MM.1S (cell line): ENCODE results near the gene CELF5.

Experiments used
- CTCF ChIP-seq: fragments of 300-600 bp; sonication (generic); IDR thresholded peaks from 2 replicates; pipeline ENCODE4 v1.5.1; 2016; ENCODE audit warnings: antibody characterized with exemption, low read length, mixed read lengths
- EZH2 ChIP-seq: fragments of 300-600 bp; sonication (generic); optimal IDR thresholded peaks from 2 replicates; pipeline ENCODE3; 2017; ENCODE audit warnings: low read depth, mild to moderate bottlenecking, antibody characterized with exemption, low read length, mixed read lengths
- EZH2phosphoT487 ChIP-seq: fragments of 300-600 bp; sonication (generic); IDR thresholded peaks from 2 replicates; pipeline ENCODE4 v1.6.1; 2018; ENCODE audit warnings: antibody characterized with exemption, low read length

- TF ChIP-seq CTCF = no peak
- TF ChIP-seq EZH2phosphoT487 = no peak
- TF ChIP-seq EZH2 = no peak
These were observed 47.6 kb upstream of the CELF5 start for GRCh38 chr19:3176715-3177501.
